ENCODE results near the gene HEY2.
"Not testable (repeated sequence)": the region's sequence is repeated elsewhere in the genome, so short reads cannot be mapped to it uniquely, and the experiment has no call there.

Gene HEY2

DNA sequence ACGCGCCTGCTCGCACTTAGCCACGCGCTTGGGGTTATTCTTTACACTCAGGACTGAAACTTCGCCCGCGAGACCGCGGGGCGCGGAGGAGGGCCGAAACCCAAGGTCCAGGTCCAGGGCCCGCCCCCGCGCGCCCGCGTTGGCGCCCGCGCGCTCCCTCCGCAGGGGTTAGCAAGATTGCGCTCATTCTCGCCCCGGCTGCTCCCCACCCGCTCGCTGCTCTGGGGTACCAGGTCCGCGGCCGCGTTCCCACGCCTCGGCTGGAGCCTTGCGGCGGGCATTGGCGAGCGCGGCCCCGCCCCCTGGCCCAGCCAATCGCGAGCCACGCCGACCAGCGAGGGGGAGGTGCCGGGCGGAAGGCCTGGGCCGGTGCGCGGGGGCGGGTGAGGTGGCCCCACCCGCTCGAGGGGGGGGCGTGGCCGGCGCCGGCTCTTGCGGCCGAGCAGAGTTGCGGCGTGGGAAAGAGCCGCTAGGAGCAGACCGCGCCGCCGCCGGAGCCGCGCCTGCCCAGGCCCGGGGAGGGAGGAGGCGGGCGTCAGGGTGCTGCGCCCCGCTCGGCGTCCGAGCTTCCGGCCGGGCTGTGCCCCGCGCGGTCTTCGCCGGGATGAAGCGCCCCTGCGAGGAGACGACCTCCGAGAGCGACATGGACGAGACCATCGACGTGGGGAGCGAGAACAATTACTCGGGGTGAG lies at the start of gene HEY2:
TSS of gene HEY2 (plus strand) at position 460 of the 692 bp plus-strand sequence. CDS start at position 605, 145 bp downstream.
- DNase-seq: peak; percentile 87

DNA sequence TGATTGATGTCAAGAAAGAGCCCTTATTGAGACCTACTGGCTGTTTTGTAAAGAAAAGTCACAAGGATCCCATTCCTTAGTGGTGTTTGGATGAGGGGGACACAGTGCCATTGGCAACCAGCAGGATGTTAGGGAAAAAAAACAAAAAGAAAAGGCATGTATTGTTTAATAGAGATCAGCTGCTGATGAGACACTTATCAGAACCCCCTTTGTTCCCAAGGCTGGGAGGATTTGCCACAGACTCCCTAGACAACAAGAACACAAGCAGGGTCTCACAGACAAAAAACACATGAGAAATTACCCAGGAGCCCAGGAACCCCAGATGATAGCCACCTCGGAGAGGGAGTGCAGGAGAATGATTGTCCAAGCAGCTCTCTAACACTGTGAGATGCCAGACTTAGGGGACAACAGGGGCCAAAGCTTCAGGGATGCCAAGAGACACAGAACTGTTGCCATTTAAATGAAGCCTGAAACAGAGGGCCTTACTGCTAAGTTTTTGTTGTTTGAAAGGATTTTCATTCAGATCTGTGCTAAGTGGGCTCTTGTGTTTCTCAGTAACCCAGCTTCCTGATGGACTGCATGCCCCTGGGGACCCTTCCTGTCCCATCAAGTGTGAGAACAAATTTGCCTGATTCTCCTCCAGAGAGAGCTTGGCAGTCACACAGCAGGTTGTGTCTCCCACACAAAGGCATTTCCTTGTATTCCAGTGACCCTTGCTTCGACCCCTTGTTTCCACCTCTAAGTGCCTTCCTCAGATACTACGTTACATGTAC lies 48.7 kb upstream of the HEY2 start:
- no peak for DNase-seq

DNA sequence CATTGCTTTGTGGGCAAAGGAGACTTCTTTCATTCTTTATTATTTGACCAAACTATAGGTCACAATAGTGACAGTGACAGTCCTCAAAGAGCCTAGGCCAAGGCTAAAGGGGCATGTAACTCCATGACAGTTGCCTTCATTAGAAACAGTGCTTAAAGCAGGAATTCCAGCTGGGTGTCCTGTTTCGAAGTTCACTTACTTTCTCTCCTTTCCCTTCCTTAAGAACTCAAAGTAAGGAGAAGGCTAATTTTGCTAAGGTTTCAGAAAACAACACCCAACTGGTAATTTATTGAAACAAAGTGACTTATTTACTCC lies 48.1 kb upstream of the HEY2 start:
- no peak for DNase-seq

DNA sequence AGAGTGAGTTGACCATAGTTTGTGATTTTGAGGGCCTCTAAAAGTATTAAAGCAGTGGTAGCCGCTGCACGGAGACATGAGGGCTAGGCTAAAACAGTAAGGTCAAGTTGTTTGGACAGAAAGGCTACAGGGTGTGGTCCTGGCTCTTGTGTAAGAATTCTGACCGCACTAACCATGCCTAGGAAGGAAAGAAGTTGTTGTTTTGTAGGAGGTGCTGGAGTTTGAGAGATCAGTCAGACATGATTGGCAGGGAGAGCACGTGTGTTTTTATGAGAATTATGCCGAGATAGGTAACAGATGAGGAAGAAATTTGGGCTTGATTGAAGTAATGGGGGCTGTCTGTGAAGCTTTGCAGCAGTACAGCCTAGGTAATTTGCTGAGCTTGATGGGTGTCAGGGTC lies 45.5 kb upstream of the HEY2 start:
- not testable (repeated sequence) for DNase-seq

DNA sequence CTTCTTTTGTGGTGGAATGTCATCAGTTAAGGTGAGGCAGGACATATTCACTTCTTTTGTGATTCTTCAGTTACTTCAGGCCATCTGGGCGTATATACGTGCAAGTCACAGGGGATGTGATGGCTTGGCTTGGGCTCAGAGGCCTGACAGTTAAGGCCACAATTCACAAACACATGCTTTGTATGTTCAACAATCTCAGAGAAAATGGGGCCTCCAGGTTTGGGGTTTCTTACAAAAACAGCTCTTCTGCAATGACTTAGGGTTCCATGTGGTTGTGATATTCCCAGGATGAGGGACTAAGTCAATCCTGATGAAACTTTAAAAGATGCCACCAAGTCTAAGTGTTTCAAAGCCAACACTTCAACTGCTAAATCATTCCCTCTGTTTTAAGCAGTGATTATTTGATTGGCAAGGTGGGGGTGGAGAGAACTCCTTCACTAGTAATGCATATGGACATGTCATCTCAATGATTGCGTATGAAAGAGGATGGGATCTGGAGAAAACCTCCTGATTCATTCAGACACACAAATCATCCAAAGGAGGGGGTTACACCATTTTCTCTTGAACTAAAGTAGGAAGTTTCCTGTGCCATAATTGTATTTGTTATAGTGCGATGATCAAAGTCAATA lies 41.7 kb upstream of the HEY2 start:
- no peak for DNase-seq

DNA sequence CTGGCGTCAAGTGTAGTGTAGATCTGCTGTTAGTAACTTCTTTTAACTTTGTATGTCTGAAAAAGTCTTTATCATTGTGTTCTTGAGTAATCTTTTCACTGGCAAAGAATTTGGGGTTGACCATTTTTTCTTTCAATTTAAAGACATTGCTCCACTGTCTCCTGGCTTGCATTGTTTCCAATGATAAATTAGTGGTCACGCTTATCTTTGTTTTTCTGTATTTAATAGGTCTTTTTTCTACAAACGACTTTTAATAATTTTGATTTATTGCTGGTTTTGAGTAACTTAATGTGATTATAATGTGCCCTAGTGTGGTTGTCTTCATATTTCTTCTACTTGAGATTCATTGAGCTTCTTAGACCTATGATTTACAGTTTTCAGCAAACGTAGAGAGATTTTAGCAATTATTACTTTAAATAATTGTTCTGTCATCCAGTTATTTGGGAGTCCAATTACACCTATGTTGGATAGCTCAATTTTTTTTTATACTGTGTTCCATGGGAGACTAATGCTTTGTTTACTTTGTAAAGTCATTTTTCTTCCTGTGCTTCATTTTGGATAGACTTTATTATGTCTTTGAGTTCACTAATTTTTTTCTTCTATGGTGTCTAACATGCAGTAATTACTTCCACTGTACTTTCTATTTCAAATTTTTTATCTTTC lies 38.3 kb upstream of the HEY2 start:
- DNase-seq: no peak

DNA sequence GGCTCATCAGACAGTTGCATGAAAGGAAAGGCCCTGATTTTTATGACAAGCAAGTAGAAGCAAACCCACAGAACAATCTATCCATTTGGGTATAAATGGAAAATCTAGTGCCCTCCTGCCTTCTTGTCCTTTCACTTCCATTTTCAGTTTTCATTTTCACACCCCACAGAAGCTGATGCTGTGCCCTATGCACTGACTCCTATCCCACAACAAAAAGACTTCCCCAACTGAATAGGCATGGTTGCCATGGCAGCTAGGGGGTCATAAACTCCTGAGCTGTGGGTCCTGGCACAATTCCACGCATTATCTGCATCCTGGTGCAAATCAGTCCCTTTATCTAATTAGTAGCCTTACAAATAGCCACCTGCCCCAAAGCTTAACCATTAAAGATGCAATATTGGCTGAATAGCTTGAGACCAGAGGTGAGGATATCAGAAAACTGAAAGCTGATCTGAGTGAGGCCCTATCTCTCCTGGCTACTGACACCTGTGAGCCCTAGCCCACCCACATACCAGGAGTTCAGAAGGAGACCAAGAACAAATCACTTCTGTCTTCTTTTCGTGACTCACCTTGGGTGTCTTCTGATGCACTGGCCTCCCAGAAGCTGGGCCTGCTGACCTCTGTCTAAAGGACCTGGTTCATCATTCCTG lies 34.9 kb upstream of the HEY2 start:
- no peak for DNase-seq

DNA sequence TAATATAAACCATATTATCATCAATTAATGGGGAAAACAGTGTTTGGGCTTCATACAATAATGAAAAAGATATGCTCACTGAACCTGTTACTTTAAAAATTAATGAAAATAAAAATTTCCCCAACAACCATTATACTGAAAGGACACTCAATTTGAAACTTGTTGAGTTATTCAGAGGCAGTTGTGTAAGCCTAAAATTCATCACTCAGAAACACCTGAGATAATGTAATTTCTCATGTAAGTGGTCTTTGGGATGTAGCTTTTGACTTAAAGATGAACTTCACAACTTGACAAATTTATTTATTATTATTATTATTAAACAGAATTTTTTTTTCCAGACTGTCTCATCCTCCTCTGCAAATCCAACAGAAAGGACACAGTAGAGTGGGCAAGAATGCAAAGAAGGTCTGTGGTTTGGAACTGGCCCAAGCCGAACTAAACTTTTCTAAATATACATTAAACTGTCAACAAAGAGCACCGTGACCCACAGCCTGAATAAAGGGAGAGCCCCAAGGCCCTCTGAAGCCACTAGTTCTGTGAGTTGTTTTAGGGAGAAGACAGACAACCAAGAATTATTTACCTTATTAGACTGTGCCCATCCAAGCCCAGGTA lies 32.2 kb upstream of the HEY2 start:
- no peak for DNase-seq

DNA sequence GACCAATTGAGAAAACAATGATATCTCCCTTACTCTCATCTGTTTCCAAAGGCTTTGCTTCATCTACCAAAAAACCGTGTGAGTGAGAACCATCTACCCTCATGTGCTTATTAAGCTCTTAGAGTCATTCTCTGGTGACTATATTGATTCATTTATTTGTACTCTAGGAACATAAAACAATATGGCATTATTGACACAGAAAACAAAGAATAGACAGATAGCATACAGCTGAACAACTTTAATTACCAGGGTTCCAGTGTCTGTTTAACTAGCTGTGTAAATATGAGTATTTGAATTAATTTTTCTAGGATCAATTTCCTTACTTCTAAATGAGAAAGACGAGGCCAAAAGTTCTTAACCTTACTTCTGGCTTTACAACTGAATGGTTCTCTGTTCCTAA lies 31.3 kb upstream of the HEY2 start:
- no peak for DNase-seq

DNA sequence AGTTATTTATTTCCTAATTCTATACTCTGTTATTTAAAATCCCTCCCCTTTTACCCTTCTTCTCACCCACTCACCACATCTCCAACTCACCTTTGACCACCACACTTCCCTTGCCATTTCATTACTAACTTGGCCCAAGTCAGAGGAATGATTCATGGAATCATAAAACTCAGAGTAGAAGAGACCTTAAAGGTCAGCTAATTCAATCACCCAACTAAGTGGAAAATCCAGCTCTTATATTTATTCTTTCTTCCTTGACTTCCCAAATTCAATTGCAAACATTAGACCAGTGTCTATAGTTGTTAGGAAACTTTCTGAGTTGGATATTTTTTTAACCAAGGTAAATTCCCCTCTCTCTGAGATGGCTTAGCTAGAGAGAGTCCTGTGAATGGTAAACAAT lies 26.5 kb upstream of the HEY2 start:
- DNase-seq: no peak

DNA sequence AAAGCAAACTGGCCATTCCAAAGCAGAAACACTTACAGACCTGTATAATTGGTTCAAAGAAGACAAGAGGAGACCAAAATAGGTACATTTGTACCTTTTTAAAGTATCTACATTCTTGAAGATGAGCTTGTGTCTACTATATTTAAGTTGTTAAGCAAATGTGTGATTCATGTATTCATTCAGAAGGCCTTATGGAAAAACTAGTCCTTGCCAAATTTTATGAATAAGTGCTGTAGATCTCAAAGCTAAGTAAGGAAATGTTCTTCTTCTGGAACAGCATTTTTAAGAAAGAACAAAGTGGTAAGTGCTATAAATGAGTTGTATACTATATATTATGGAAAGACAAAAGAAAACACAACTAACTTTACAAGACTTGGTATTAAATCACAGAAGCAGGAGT lies 22.2 kb upstream of the HEY2 start:
- no peak for DNase-seq

DNA sequence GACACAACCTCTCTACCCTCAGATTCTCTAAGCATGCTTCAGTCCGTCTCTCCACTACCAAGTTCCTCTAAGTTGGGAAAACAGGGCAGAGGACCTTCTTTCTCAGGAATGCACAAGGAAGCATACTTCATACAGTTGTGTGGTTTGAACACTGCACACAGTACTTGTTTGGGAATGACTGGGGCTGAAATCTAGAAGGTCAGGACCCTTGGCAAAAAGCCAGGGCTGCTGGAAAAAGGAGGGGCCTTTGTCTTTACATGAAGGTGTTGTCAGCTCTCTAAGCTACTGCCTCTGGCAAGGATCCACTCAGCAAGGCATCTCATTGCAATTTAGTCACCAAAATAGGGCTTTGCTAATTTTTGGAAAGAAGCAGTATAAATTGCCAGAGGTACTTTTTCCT lies 20.7 kb upstream of the HEY2 start:
- DNase-seq: no peak

DNA sequence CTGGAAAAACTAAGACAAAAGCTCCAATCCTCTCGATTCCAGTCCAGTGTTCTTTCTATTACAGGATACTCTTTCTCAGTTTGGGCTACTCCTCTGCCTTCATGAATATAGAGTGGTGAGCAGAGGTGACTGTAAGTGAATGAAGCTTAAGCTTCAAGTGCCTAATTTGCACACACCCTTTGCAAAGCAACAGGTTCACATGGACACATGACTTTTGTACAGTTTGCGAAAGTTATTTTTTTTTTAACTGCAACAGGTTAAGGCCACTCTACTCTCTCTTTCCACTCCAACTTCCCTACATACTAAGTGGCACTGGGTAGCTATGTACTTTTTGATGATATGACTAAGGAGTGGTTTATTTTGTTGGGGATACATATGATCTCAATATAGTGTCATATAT lies 19.4 kb upstream of the HEY2 start:
- no peak for DNase-seq

DNA sequence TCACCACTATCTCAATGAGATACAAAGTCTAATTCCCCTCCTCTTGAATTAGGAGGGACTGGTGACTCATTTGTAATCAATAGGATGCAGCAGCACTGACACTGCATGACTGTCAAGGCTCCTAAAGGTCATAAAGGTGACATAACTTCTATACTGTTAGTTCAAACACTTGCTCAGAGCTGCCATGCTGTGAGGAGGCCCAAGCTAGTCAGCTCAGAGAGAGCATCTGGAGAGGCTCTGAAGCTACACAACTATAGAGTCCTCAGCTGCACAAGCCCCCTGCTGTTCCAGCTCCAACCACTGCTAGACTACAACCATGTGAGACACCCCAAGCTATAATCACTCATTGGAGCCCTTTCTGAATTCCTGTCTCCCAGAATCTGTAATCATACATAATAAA lies 17.0 kb upstream of the HEY2 start:
- DNase-seq: no peak

DNA sequence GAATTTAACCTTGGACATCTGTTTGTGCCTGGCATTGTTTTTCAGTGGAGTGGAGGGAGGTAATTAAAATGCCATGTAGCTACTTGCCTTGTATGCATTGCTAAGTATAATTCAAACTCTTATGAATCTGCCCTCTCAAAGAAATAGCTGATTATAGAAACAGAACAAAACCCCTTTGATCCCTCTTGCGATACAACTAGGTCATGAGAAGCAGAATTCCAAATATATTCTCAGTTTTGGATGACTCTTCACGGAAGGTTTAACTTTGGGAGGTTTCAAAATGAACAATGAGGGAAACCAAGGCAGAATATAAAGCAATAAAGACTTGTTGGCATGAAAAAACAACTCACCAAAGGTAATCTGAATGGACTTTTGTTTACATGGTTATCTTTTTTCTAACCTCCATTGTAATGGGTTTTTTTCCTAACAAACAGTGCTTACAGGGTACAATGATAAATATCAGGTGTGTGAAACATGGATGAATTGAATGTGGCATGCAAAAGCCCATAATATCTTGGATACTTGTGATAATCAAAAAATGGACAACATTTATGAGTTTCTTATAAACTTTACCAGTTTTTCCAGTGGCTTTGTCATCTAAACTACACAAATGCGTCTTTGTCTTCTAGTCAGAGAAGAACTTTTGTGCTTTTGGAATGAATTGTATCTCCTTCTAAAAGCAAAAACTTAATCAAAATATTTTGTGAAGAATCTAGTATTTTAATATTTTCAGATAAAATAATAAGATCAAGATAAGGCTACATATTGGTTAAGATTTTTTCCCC lies 15.7 kb upstream of the HEY2 start:
- DNase-seq: no peak

DNA sequence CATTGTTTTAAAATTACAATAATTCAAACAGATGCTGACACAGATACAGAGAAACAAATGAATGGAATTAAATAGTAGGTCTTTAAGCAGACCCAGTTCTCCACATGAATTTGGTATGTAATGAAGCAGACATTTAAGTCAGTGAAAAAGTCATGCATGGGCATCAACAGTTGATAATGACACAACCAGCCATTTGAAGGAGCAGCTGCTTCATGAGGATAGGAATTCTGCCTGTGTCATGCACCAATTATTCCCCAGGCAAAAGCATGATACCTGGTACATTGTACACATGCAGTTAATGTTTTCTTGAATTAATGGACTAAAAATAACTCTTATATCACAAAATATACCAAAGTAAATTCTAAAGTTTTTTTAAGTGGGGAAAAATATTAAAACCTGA lies 11.2 kb upstream of the HEY2 start:
- DNase-seq: no peak

DNA sequence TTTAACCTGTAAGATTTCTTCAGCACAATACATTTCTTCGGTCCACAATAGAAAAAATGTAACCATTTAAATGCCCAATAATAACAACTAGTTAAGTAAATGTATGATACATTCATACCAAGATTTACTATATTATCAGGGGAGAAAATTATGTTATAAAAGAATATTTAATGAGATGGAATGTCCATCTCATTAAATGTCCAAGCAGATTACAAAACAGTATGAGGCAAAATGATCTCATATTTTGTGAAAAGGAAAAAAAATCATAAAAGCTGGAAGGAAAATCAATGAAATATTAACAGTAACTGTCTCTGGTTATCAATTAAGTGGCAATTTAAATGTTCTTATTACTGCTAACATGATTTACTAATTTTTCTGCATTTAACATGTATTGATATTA lies 10.1 kb upstream of the HEY2 start:
- DNase-seq: no peak

DNA sequence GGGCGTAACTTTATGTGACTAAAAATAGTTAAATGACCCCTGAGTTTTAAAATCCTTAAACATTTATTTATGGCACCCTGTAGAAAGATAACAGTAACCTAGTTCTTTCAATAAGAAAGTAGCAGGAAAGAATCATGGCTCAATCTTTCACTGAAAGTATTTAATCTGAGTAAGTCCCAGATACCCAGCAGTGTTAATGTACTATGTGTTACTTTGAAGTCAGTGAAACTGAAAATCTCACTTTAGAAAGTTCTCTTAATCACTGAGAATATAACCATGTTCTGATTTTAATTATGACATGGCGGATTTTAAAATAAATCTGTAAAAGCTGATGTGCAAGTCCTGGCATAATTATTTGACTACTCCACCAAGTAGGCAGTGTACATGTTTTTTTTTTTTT lies 8.1 kb upstream of the HEY2 start:
- DNase-seq: no peak

DNA sequence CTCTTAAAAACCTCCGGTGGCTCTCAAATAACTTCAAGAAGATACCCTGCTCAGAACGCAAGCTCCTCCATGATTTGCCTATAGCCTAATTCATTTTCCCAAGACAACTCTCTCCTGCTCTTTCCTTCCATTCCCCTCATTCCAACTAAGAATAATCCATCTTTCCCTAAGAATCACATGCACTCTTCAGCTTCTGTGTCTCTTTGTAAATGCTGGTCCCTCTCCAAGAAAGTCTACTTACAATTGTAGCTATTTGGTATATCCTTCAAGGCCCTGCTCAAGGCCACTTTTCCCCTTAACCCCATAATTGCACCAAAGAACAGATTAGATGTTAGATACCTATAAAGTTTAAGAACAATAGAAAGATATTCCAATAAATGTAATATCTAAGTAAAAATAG lies 7.4 kb upstream of the HEY2 start:
- no peak for DNase-seq

DNA sequence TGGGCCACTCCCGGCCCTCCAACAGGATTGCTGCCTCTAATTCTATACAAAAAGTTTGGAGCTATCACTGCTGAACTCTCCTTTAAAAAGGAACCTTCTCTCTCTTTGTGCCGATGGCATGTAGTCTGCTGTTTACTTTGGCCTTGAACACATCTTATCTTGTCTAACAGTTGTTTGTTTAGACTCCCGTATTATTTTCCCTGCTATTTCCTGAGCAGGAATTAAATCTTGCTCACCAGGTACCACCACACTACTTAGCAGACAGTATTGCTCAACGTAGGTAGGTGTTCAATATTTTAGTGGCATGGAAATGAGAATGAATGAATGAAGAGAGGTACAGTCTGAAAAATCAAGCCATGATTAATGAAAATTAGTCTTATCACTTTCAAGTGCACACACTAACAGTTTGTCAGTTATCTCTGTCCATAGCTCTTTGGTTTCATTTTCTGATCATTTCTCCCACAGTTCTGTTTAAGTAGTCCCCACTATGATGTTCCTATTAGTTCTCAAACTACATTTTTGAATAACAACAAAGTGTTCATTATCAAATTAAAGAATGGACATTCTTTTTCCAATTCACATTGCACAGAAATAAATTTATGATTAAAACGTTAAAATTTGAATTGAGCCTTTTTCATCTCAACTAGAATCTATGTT lies 6.8 kb upstream of the HEY2 start:
- no peak for DNase-seq

DNA sequence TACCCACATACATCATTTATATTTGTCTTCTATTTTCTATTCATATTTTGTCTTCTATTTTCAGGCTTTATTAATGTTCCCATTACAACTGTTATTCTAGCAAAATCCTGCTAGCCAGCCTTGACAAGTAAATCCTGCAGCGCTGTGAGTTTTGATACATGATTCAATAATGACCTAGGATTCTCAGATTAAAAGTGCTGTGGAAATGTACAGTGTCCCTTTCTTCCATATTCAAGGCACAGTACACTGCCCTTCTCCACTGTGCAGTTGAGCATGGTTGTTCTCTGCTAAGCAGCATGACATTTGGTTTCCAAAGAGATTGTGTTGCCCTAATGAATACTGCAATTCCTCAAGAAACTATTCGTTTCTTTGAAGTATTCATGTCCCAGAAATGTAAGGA lies 5.8 kb upstream of the HEY2 start:
- no peak for DNase-seq

Data from CD4-positive, alpha-beta T cell treated with Interferon gamma for 1 hour (primary cell).